Esophagus muscularis mucosa (tissue), 4 donors: ENCODE data around the gene CRNN. TPM values are rescaled to one million over a fixed set of nuclear protein-coding genes. Genes with fewer than 3 reads are reported as not detected.
A peak's percentile ranks its signal among the peaks of the same experiment; 100 is the strongest.

Source experiments
- DNase-seq: peaks from one replicate; pipeline ENCODE4 v3.0.0-alpha.2; 2017; ENCODE audit errors: extremely low spot score
- H3K27ac ChIP-seq, 4 donors: fragments of 200-600 bp; sonication (generic); replicated peaks in 1 of 4; 1 replicate in 3 of 4; 2 replicates in 1 of 4; pipeline ENCODE4 v1.5.1; 2016 to 2019; ENCODE audit warnings: mild to moderate bottlenecking in 1 of 4
- H3K27me3 ChIP-seq, 4 donors: fragments of 200-600 bp; sonication (generic); one replicate each; pipeline versions ENCODE4 v1.5.1 to v1.6.0; 2016 to 2019
- H3K36me3 ChIP-seq, 4 donors: fragments of 200-600 bp; sonication (generic); one replicate each; pipeline ENCODE4 v1.5.1; 2016 to 2019
- H3K4me1 ChIP-seq, 4 donors: fragments of 200-600 bp; sonication (generic); one replicate each; pipeline ENCODE4 v1.5.1; 2016 to 2019
- H3K4me3 ChIP-seq, 4 donors: fragments of 200-600 bp; sonication (generic); 1 replicate in 2 of 4; 2 replicates in 2 of 4; pipeline ENCODE4 v1.5.1; 2016 to 2019; ENCODE audit warnings: mild to moderate bottlenecking in 4 of 4, moderate library complexity in 1 of 4
- H3K9me3 ChIP-seq, 4 donors: fragments of 200-600 bp; sonication (generic); 1 replicate in 3 of 4; 2 replicates in 1 of 4; pipeline ENCODE4 v1.5.1; 2016 to 2019
- CTCF ChIP-seq, 3 experiments: fragments of 200-600 bp in 2 of 3; fragments of 450-650 bp in 1 of 3; sonication (generic) in 2 of 3; IDR thresholded peaks; one replicate each; pipeline ENCODE4 v1.5.1; 2017 to 2019; ENCODE audit warnings: antibody characterized with exemption in 3 of 3, mild to moderate bottlenecking in 2 of 3, moderate library complexity in 1 of 3
- EP300 ChIP-seq: sonication (generic); formaldehyde crosslinking; IDR thresholded peaks from one replicate; pipeline ENCODE4 v1.6.1; 2017; ENCODE audit warnings: antibody characterized with exemption
- POLR2A ChIP-seq: fragments of 450-650 bp; IDR thresholded peaks from one replicate; pipeline ENCODE4 v1.6.1; 2017; ENCODE audit warnings: antibody characterized with exemption, moderate library complexity, mild to moderate bottlenecking, low read depth
- POLR2AphosphoS5 ChIP-seq, 2 donors: sonication (generic); formaldehyde crosslinking; IDR thresholded peaks; one replicate each; pipeline ENCODE4 v1.6.1; 2017; ENCODE audit warnings: antibody characterized with exemption in 2 of 2
- WGBS: methylation state at CpG from one replicate; pipeline ENCODE4 v1.1.5; 2018; 5-methylcytosine and 5-hydroxymethylcytosine counted together
- intact Hi-C: fragments of 100-400 bp; cut with DNase I; formaldehyde crosslinking; loops from one replicate; pipeline ENCODE4 v1.15.1; 2023
- total RNA-seq, 4 donors: library from RNA; depleted of rRNA; stranded (reverse); fragments of >200 nt; gene quantifications; one replicate each; pipeline versions ENCODE4 v1.1.0 to v1.2.1, GENCODE V29; 2016

Gene CRNN
- total RNA-seq, 4 donors from 2014 or later, result 0.23 to 3.7 TPM; not detected in 2

GRCh38 chr1:152415454-152416227, 1.6 kb upstream of the CRNN start:
- Histone ChIP-seq H3K27me3 (peaks cover 0 to 3% (median 0%) of the 10 kb centered on the region in 4 donors), H3K9me3 (no peaks in the 10 kb centered on the region), H3K27ac (no peak overlapping the region), H3K4me3 (no peak overlapping the region), H3K36me3 (no peaks in the 10 kb centered on the region), H3K4me1 (no peaks in the 10 kb centered on the region)
- 88% methylated on average over 3 of the region's 3 CpGs for WGBS
- DNase-seq, result peak; percentile 72
- intact Hi-C loops, result no loop called here
- TF ChIP-seq POLR2A (no peak), EP300 (no peak), POLR2AphosphoS5 (IDR thresholded peaks at IDR 0.05) (no peak), CTCF (IDR thresholded peaks at IDR 0.05) (no peak)

GRCh38 chr1:152412756-152413155, 1.3 kb downstream of the CRNN start:
- Histone ChIP-seq H3K36me3 (no peaks in the 10 kb centered on the region), H3K27me3 (peaks cover 0 to 3% (median 0%) of the 10 kb centered on the region in 4 donors), H3K27ac (no peak overlapping the region), H3K9me3 (no peaks in the 10 kb centered on the region), H3K4me1 (no peaks in the 10 kb centered on the region), H3K4me3 (no peak overlapping the region)
- no peak for TF ChIP-seq EP300
- no peak for TF ChIP-seq CTCF (IDR thresholded peaks at IDR 0.05)
- TF ChIP-seq POLR2A, result no peak
- no peak for TF ChIP-seq POLR2AphosphoS5 (IDR thresholded peaks at IDR 0.05)
- intact Hi-C loops, result no loop called here
- 77% methylated on average over 2 of the region's 2 CpGs for WGBS
- DNase-seq, result no peak

GRCh38 chr1:152411134-152411533, 2.9 kb downstream of the CRNN start:
- TF ChIP-seq EP300 (no peak), POLR2AphosphoS5 (IDR thresholded peaks at IDR 0.05) (no peak)

GRCh38 chr1:152410599-152410998, 3.5 kb downstream of the CRNN start:
- H3K4me1 ChIP-seq, result no peaks in the 10 kb centered on the region
- H3K27me3 ChIP-seq, result no peaks in the 10 kb centered on the region
- H3K9me3 ChIP-seq, result no peaks in the 10 kb centered on the region
- TF ChIP-seq POLR2AphosphoS5 (IDR thresholded peaks at IDR 0.05), result no peak
- no peak for TF ChIP-seq POLR2A
- no peak for TF ChIP-seq CTCF (IDR thresholded peaks at IDR 0.05)
- TF ChIP-seq EP300, result no peak
- no peak overlapping the region for H3K4me3 ChIP-seq
- 61% methylated on average over 7 of the region's 7 CpGs for WGBS
- no peak overlapping the region for H3K27ac ChIP-seq
- no peak for DNase-seq
- intact Hi-C loops, result no loop called here
- no peaks in the 10 kb centered on the region for H3K36me3 ChIP-seq

More at GRCh38 chr1:152411134-152411533, 2.9 kb downstream of the CRNN start:
- H3K27ac ChIP-seq, result no peak overlapping the region
- H3K27me3 ChIP-seq, result peaks cover 0 to 3% (median 0%) of the 10 kb centered on the region in 4 donors
- H3K9me3 ChIP-seq, result no peaks in the 10 kb centered on the region
- no peak overlapping the region for H3K4me3 ChIP-seq
- no peak for DNase-seq
- no peaks in the 10 kb centered on the region for H3K4me1 ChIP-seq
- H3K36me3 ChIP-seq, result no peaks in the 10 kb centered on the region
- intact Hi-C loops, result no loop called here
- WGBS, result 85% methylated on average over 2 of the region's 2 CpGs

GRCh38 chr1:152410028-152410427, 4.0 kb downstream of the CRNN start:
- TF ChIP-seq POLR2A (no peak), POLR2AphosphoS5 (IDR thresholded peaks at IDR 0.05) (no peak), EP300 (no peak), CTCF (IDR thresholded peaks at IDR 0.05) (no peak)
- H3K4me3 ChIP-seq, result no peak overlapping the region
- no peaks in the 10 kb centered on the region for H3K4me1 ChIP-seq
- H3K36me3 ChIP-seq, result no peaks in the 10 kb centered on the region
- H3K27me3 ChIP-seq, result no peaks in the 10 kb centered on the region
- intact Hi-C loops, result no loop called here
- H3K27ac ChIP-seq, result no peak overlapping the region
- no peaks in the 10 kb centered on the region for H3K9me3 ChIP-seq
- no peak for DNase-seq
- WGBS, result 96% methylated on average over 3 of the region's 3 CpGs
